Gastrocnemius medialis (tissue), 4 donors: ENCODE results near the gene PIMREG.

ENCODE experiments used
- CTCF ChIP-seq, 5 experiments: fragments of 450-650 bp in 3 of 5; fragments of 200-600 bp in 2 of 5; sonication (generic) in 2 of 5; IDR thresholded peaks in 4 of 5; conservative IDR thresholded peaks in 1 of 5; 1 replicate in 4 of 5; 2 replicates in 1 of 5; pipeline ENCODE4 v1.5.1; 2016 to 2019; ENCODE audit warnings: antibody characterized with exemption in 5 of 5, mild to moderate bottlenecking in 3 of 5, moderate library complexity in 3 of 5
- POLR2A ChIP-seq, 2 donors: fragments of 450-650 bp; IDR thresholded peaks; one replicate each; pipeline ENCODE4 v1.6.1; 2017; ENCODE audit warnings: antibody characterized with exemption in 2 of 2, mild to moderate bottlenecking in 2 of 2, moderate library complexity in 2 of 2

GRCh38 chr17:6446516-6447100, 2.4 kb downstream of the PIMREG start:
- no peak for TF ChIP-seq CTCF (IDR thresholded peaks at IDR 0.05 in 4 of 5, conservative IDR thresholded peaks at IDR 0.05 in 1 of 5)
- TF ChIP-seq POLR2A (IDR thresholded peaks at IDR 0.05) = no peak
